Measurements from ENCODE around the gene EIF2B4. TPM values are rescaled to one million over a fixed set of nuclear protein-coding genes. Genes with fewer than 3 reads are reported as not detected.

Gene EIF2B4
- total and polyA plus RNA-seq, 2 of the 13 experiments (the other 11 are each of a cell fraction or from before 2014, with no cell fraction given): 91.5 to 96.4 TPM

DNA sequence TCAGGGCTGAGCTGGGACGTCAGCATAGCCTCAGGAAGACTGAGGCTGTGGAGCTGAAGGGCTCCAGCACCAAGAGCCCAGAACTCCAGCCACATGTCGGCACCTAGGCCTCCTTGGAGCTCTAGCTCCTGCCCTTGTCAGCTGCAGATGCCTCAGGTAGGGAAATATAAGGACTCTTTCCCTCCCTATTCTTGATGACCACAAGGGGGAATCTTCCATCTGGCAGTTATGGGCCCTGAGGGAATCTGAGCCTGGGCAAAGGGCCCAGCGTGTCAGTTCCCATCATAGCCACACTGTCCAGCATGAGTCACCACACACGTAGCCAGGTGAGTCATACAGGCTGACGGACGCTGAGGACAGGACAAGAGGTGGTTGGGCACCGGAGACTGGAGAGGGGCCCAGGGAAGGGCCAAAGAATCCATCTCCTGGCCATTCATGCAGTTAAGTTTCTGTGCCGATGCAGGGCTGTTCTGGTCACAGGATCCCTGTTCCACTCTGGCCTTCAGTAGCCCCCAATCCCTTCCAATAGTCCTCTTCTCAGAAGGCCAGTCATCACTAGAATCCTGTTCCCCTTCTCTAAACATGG, 49.1 kb downstream of the EIF2B4 start (continued):
- no peak for TF ChIP-seq ATAD3A (CRISPR knock-in tag; IDR thresholded peaks at IDR 0.05)
- no peak for TF ChIP-seq TBP (CRISPR knock-in tag; IDR thresholded peaks at IDR 0.05)
- 0 out of 2 replicates have a peak, but pooled peaks have one; percentile 60 for TF ChIP-seq SRY (CRISPR knock-in tag; IDR thresholded peaks at IDR 0.05)
- TF ChIP-seq ZNF7 (CRISPR knock-in tag; IDR thresholded peaks at IDR 0.05): no peak
- no peak for TF ChIP-seq MTF1 (CRISPR knock-in tag; IDR thresholded peaks at IDR 0.05)
- no peak for TF ChIP-seq FOXA1 (IDR thresholded peaks at IDR 0.05)
- TF ChIP-seq FOXA1 (CRISPR knock-in tag; IDR thresholded peaks at IDR 0.05): no peak
- TF ChIP-seq, protein P1, sequence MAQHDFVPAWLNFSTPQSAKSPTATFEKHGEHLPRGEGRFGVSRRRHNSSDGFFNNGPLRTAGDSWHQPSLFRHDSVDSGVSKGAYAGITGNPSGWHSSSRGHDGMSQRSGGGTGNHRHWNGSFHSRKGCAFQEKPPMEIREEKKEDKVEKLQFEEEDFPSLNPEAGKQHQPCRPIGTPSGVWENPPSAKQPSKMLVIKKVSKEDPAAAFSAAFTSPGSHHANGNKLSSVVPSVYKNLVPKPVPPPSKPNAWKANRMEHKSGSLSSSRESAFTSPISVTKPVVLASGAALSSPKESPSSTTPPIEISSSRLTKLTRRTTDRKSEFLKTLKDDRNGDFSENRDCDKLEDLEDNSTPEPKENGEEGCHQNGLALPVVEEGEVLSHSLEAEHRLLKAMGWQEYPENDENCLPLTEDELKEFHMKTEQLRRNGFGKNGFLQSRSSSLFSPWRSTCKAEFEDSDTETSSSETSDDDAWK (CRISPR knock-in tag; IDR thresholded peaks at IDR 0.05): no peak
- TF ChIP-seq ZNF660 (CRISPR knock-in tag; IDR thresholded peaks at IDR 0.05; ENCODE audit: borderline replicate concordance, low read depth): no peak
- peak; percentile 77; the same call in 1 of the 2 replicates for TF ChIP-seq SOX5 (CRISPR knock-in tag; IDR thresholded peaks at IDR 0.05; ENCODE audit: borderline replicate concordance)
- TF ChIP-seq, protein P2, sequence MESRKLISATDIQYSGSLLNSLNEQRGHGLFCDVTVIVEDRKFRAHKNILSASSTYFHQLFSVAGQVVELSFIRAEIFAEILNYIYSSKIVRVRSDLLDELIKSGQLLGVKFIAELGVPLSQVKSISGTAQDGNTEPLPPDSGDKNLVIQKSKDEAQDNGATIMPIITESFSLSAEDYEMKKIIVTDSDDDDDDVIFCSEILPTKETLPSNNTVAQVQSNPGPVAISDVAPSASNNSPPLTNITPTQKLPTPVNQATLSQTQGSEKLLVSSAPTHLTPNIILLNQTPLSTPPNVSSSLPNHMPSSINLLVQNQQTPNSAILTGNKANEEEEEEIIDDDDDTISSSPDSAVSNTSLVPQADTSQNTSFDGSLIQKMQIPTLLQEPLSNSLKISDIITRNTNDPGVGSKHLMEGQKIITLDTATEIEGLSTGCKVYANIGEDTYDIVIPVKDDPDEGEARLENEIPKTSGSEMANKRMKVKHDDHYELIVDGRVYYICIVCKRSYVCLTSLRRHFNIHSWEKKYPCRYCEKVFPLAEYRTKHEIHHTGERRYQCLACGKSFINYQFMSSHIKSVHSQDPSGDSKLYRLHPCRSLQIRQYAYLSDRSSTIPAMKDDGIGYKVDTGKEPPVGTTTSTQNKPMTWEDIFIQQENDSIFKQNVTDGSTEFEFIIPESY (CRISPR knock-in tag; IDR thresholded peaks at IDR 0.05): peak; percentile 66; the same call in 1 of the 2 replicates
- TF ChIP-seq SMARCE1 (IDR thresholded peaks at IDR 0.05; ENCODE audit: borderline replicate concordance): no peak
- TF ChIP-seq GPN1 (CRISPR knock-in tag; IDR thresholded peaks at IDR 0.05; ENCODE audit: borderline replicate concordance): no peak
- TF ChIP-seq HMG20A (CRISPR knock-in tag; IDR thresholded peaks at IDR 0.05; ENCODE audit: borderline replicate concordance): no peak; the same call in 1 of the 2 replicates
- no peak for TF ChIP-seq ZNF235 (CRISPR knock-in tag; IDR thresholded peaks at IDR 0.05; ENCODE audit: borderline replicate concordance)
- TF ChIP-seq CEBPG (CRISPR knock-in tag; IDR thresholded peaks at IDR 0.05): peak; percentile 61; the same call in 1 of the 2 replicates
- TF ChIP-seq FLYWCH1 (CRISPR knock-in tag; IDR thresholded peaks at IDR 0.05): no peak
- peak; percentile 98 for TF ChIP-seq XRCC5 (optimal IDR thresholded peaks at IDR 0.05; ENCODE audit: low read length)
- no peak for TF ChIP-seq MTA3 (CRISPR knock-in tag; IDR thresholded peaks at IDR 0.05)
- TF ChIP-seq HMGA1 (CRISPR knock-in tag; conservative IDR thresholded peaks at IDR 0.05): no peak
- TF ChIP-seq, protein P3, sequence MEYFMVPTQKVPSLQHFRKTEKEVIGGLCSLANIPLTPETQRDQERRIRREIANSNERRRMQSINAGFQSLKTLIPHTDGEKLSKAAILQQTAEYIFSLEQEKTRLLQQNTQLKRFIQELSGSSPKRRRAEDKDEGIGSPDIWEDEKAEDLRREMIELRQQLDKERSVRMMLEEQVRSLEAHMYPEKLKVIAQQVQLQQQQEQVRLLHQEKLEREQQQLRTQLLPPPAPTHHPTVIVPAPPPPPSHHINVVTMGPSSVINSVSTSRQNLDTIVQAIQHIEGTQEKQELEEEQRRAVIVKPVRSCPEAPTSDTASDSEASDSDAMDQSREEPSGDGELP (IDR thresholded peaks at IDR 0.05; ENCODE audit: borderline replicate concordance, low read depth): peak; percentile 83; the same call in 1 of the 2 replicates
- peak; percentile 85 for TF ChIP-seq ZFY (CRISPR knock-in tag; IDR thresholded peaks at IDR 0.05)
- peak; percentile 70; the same call in 1 of the 2 replicates for TF ChIP-seq SMAD1 (CRISPR knock-in tag; IDR thresholded peaks at IDR 0.05; ENCODE audit: borderline replicate concordance, low read depth)
- TF ChIP-seq, protein P4, sequence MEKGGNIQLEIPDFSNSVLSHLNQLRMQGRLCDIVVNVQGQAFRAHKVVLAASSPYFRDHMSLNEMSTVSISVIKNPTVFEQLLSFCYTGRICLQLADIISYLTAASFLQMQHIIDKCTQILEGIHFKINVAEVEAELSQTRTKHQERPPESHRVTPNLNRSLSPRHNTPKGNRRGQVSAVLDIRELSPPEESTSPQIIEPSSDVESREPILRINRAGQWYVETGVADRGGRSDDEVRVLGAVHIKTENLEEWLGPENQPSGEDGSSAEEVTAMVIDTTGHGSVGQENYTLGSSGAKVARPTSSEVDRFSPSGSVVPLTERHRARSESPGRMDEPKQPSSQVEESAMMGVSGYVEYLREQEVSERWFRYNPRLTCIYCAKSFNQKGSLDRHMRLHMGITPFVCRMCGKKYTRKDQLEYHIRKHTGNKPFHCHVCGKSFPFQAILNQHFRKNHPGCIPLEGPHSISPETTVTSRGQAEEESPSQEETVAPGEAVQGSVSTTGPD (CRISPR knock-in tag; IDR thresholded peaks at IDR 0.05): no peak
- TF ChIP-seq ZSCAN21 (CRISPR knock-in tag; IDR thresholded peaks at IDR 0.05; ENCODE audit: borderline replicate concordance): no peak; the same call in 1 of the 2 replicates
- TF ChIP-seq ZNF382 (CRISPR knock-in tag; IDR thresholded peaks at IDR 0.05; ENCODE audit: borderline replicate concordance): no peak
- TF ChIP-seq, protein P5, sequence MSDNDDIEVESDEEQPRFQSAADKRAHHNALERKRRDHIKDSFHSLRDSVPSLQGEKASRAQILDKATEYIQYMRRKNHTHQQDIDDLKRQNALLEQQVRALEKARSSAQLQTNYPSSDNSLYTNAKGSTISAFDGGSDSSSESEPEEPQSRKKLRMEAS (IDR thresholded peaks at IDR 0.05): peak; percentile 67
